G401 (cell line): ENCODE results near the gene MINDY4B. TPM values are rescaled to one million over a fixed set of nuclear protein-coding genes. Genes with fewer than 3 reads are reported as not detected.

ENCODE experiments used
- DNase-seq: peaks from one replicate; pipeline ENCODE4 v3.0.0-alpha.2; 2015; ENCODE audit warnings: low spot score
- in situ Hi-C: cut with HindIII; loops from 2 replicates; pipeline ENCODE4 v1.10.0; 2016; ENCODE audit warnings: low sequenced_read_pairs, mixed read lengths
- total RNA-seq: library from RNA; depleted of rRNA; stranded (reverse); fragments of >200 nt; shearing (Covaris generic); gene quantifications from 2 replicates; pipeline ENCODE4 v1.2.3, GENCODE V29; 2014; rRNA removed

Gene MINDY4B
- not detected in 2 replicates for total RNA-seq

GRCh38 chr3:150905339-150905738 lies at the start of gene MINDY4B:
MINDY4B (minus strand) TSS chr3:150905439; CDS start chr3:150905439, 0 bp downstream.
- in situ Hi-C loops: no loop called here
- no peak for DNase-seq

- in situ Hi-C loops: no loop called here
- DNase-seq: no peak
These were observed 46.7 kb upstream of the MINDY4B start for GRCh38 chr3:150951923-150952322.

GRCh38 chr3:150945226-150946032 lies 40.2 kb upstream of the MINDY4B start:
- DNase-seq: no peak
- in situ Hi-C loops: no loop called here

- no peak for DNase-seq
- in situ Hi-C loops: no loop called here
These were observed 37.0 kb upstream of the MINDY4B start for GRCh38 chr3:150942221-150942620.

GRCh38 chr3:150936693-150937092 lies 31.5 kb upstream of the MINDY4B start:
- no peak for DNase-seq
- in situ Hi-C loops: no loop called here

- in situ Hi-C loops: no loop called here
- DNase-seq: no peak
These were observed 28.3 kb upstream of the MINDY4B start for GRCh38 chr3:150933473-150933995.

- DNase-seq: no peak
- in situ Hi-C loops: no loop called here
These were observed 26.5 kb upstream of the MINDY4B start for GRCh38 chr3:150931745-150932144.

- no peak for DNase-seq
- in situ Hi-C loops: no loop called here
These were observed 25.6 kb upstream of the MINDY4B start for GRCh38 chr3:150930839-150931238.

GRCh38 chr3:150928234-150928633 lies 23.0 kb upstream of the MINDY4B start:
- in situ Hi-C loops: no loop called here
- DNase-seq: no peak

- in situ Hi-C loops: no loop called here
- no peak for DNase-seq
These were observed 21.1 kb upstream of the MINDY4B start for GRCh38 chr3:150926328-150926727.

GRCh38 chr3:150925751-150926201 lies 20.5 kb upstream of the MINDY4B start:
- no peak for DNase-seq
- in situ Hi-C loops: no loop called here

GRCh38 chr3:150922611-150923010 lies 17.4 kb upstream of the MINDY4B start:
- in situ Hi-C loops: no loop called here
- no peak for DNase-seq

GRCh38 chr3:150921209-150921608 lies 16.0 kb upstream of the MINDY4B start:
- no peak for DNase-seq

GRCh38 chr3:150920236-150920635 lies 15.0 kb upstream of the MINDY4B start:
- no peak for DNase-seq
- in situ Hi-C loops: no loop called here

More at GRCh38 chr3:150921209-150921608, 16.0 kb upstream of the MINDY4B start:
- in situ Hi-C loops: no loop called here

- in situ Hi-C loops: no loop called here
These were observed 12.7 kb upstream of the MINDY4B start for GRCh38 chr3:150917951-150918350.

GRCh38 chr3:150913133-150913922 lies 8.1 kb upstream of the MINDY4B start:
- no peak for DNase-seq
- in situ Hi-C loops: no loop called here

More at GRCh38 chr3:150917951-150918350, 12.7 kb upstream of the MINDY4B start:
- DNase-seq: no peak

GRCh38 chr3:150912501-150912900 lies 7.3 kb upstream of the MINDY4B start:
- in situ Hi-C loops: no loop called here
- DNase-seq: no peak

GRCh38 chr3:150911771-150912170 lies 6.5 kb upstream of the MINDY4B start:
- peak; percentile 53 for DNase-seq
- in situ Hi-C loops: no loop called here

- in situ Hi-C loops: no loop called here
- DNase-seq: no peak
These were observed 1.2 kb upstream of the MINDY4B start for GRCh38 chr3:150906461-150906860.

- DNase-seq: no peak
- in situ Hi-C loops: no loop called here
These were observed 507 bp upstream of the MINDY4B start for GRCh38 chr3:150905746-150906145.
